Fibroblast of skin of abdomen (primary cell): ENCODE measurements around the gene ADH6.
A peak's percentile ranks its signal among the peaks of the same experiment; 100 is the strongest.
"Not testable (repeated sequence)": the region's sequence is repeated elsewhere in the genome, so short reads cannot be mapped to it uniquely, and the experiment has no call there.

Experiments used
- DNase-seq: peaks from one replicate; pipeline ENCODE4 v3.0.0-alpha.2; 2013

Gene ADH6

GRCh38 chr4:99189900-99190299, 29.1 kb downstream of the ADH6 start:
- DNase-seq: not testable (repeated sequence)

DNA sequence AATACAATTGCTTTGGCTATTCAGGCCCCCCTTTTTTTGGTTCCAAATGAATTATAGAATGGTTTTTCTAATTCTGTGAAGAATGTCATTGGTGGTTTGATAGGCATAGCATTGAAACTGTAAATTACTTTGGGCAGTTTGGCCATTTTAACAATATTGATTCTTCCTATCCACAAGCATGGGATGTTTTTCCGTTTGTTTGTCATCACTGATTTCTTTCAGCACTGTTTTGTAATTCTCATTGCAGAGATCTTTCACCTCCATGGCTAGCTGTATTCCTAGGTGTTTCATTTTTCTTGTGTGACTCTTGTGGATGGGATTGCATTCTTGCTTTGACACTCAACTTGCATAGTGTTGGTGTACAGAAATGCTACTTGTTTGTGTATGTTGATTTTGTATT, 33.0 kb downstream of the ADH6 start:
- no peak for DNase-seq

GRCh38 chr4:99185581-99185980, 33.5 kb downstream of the ADH6 start:
- no peak for DNase-seq

DNA sequence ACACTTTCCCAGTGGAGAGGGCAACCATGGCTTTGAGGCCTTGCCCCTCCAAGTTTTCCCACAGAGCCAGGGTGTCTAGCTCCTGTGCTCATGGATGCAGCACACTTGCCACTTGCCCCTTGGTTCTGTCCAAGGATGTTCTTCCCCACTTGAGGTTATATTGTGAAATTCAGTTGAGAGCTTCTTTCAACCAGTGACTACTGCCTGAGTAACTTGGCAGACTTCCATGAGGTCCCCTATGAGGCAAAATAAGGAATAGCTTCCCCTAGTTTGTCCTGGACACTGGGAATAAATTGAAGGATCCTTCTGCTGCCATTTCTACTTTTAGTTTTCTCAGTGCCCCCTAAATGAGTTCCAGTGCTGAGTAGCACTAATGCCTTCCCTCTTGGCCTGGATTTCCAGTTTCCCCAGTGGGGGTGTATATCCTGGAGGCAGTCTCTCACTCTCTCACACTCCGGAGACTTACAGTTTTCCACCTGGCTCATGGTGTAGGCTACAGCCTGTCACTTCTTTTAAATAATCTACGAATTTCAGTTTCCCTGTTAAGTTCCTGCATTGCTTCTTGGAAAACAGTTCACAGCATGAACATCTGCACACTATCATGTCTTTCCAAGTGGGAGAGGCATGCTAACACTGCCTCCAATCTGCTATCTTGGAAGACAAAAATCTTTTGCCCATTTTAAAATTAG, 38.5 kb downstream of the ADH6 start:
- peak; percentile 72 for DNase-seq

GRCh38 chr4:99179626-99180025, 39.4 kb downstream of the ADH6 start:
- DNase-seq: no peak

DNA sequence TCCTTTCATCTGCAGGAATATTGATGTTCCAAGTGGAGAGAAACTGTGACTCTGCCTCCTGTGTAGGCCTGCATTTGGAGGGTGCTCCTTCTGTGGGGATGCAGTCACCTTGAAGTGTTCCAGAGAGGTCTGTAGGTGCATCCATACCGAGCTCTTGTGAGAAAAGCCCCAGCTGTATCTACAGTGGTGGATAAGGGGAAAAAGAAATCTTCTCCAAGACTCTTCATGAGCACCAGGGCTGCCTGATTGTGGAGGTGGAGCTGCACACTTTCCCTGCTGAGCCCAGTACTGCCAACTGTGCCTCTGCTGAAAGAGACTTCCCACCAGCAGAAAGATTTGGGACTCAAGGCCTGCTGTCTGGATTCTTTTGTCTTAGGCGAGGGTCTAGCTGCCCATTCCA, 39.9 kb downstream of the ADH6 start:
- DNase-seq: no peak

DNA sequence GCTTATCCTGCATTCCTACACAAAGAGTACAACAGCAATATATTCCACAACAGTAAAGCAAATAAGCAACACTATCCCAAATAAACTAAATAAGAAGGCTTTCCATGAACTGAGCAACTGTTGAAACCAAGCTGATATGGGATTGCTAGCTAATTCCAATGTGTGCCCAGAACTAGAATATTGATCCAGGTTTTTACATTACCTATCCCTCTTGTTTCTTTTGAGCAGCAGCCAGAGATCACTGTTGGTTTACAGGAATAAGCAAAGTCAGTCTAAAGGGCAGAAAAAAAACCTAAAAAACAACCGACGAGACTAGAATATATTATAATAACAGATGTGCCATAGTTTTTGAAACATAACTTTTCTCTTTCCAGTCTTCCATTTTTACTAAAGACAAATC, 52.5 kb downstream of the ADH6 start:
- DNase-seq: no peak

- no peak for DNase-seq
These were observed 53.1 kb downstream of the ADH6 start for GRCh38 chr4:99165978-99166377.

- DNase-seq: no peak
These were observed 57.5 kb downstream of the ADH6 start for GRCh38 chr4:99161373-99162099.

DNA sequence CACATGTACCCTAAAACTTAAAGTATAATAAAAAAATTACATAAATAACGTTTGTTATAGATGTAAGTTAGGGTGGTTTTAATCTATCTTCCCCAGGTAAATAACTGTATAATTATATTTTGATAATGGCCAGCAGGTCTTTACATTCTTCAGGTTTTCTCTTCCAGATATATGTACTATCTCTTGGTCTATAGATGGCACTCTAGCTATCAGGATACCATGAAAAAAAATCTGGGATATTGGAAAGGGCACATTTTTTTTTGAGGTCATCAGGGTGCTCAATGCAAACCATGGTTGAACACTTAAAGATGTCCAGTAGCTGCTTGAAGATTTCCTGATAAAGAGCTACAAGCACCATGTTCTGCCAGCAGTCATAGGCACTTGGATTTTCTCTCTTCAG, 59.3 kb downstream of the ADH6 start:
- DNase-seq: no peak

GRCh38 chr4:99157478-99157935, 61.5 kb downstream of the ADH6 start:
- no peak for DNase-seq

- DNase-seq: no peak
These were observed 62.1 kb downstream of the ADH6 start for GRCh38 chr4:99156992-99157391.

DNA sequence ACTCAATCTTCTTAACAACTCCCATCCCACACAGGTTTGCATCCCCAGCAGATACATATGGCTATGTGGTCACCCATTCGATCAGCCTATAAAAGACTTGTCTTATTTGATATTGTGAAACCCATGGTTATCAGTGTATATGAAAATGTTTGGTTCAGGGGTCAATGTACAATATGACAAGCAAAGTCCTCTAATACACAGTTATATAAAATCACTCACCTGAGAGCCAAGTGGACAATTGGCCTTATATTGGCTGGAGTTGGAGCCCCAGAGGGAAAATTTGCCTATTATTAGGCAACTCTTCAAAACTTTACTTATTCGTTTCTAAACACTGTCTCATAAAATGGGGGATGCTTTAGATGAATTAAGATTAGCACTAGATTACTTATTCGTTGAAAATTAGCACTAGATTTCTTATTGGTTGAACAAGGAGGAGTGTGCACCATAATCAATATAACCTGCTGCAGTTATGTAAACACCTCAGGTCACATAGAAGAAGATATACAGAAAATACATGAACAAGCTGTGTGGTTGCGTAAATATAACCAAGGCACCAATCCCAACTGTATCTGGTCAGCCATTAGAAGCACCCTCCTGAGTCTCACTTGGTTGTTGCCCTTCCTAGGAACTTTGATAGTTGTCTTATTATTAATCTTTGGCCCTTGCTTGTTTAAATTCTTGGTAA, 64.2 kb downstream of the ADH6 start:
- DNase-seq: no peak
